ENCODE data around the gene ANTXR1. TPM values are rescaled to one million over a fixed set of nuclear protein-coding genes. Genes with fewer than 3 reads are reported as not detected.
A peak's percentile ranks its signal among the peaks of the same experiment; 100 is the strongest.
"Not testable (repeated sequence)": the region's sequence is repeated elsewhere in the genome, so short reads cannot be mapped to it uniquely, and the experiment has no call there.

ANTXR1 gene
- total RNA-seq, 1 donor from 2014 or later = 89.9 TPM

GRCh38 chr2:69210385-69210784 lies 197.4 kb downstream of the ANTXR1 start:
- ATAC-seq (no peak), DNase-seq (ENCODE audit: low spot score) (no peak)
- intact Hi-C loops (cut with DNase I) = no loop called here

DNA sequence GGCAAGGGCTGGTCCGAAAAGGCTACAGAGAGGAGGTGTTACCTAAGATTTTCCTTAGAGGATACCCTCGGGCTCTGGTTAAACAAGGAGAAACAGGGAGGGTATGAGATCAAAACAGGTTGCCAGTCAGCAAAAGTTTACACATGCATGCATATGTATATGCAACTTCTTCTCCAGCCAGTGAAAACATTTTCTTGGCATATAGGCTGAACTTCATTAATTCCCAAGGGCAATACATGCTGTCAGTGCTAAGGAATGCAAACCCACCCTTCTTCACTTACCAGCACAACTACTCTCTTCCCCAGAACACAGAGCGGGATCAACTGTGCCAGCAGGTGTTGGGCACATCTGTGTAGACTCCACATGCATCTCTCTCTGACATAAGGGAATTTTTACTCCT lies 198.1 kb downstream of the ANTXR1 start:
- intact Hi-C loops (cut with DNase I) = no loop called here
- DNase-seq (ENCODE audit: low spot score) (no peak), ATAC-seq (no peak)

DNA sequence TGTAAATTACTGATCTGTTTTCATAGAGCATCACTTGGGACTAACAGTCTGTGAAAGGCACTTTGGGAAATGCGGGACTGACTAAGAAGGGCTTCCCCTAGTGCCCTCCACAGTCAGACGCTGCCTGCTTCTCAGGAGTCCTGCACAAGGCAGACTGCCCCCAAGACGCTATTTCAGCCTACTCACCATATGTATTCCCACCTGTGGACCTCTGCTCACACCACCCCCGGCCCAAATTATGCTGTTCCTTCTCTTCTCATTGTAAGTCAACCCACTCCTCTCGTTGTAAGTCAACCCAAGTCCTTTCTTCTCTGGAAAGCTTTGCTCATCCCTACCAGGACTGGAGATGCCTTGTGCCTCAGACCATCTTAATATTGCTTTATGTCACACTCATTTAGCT lies 198.7 kb downstream of the ANTXR1 start:
- no peak for DNase-seq (ENCODE audit: low spot score)
- intact Hi-C loops (cut with DNase I) = no loop called here
- ATAC-seq = no peak

DNA sequence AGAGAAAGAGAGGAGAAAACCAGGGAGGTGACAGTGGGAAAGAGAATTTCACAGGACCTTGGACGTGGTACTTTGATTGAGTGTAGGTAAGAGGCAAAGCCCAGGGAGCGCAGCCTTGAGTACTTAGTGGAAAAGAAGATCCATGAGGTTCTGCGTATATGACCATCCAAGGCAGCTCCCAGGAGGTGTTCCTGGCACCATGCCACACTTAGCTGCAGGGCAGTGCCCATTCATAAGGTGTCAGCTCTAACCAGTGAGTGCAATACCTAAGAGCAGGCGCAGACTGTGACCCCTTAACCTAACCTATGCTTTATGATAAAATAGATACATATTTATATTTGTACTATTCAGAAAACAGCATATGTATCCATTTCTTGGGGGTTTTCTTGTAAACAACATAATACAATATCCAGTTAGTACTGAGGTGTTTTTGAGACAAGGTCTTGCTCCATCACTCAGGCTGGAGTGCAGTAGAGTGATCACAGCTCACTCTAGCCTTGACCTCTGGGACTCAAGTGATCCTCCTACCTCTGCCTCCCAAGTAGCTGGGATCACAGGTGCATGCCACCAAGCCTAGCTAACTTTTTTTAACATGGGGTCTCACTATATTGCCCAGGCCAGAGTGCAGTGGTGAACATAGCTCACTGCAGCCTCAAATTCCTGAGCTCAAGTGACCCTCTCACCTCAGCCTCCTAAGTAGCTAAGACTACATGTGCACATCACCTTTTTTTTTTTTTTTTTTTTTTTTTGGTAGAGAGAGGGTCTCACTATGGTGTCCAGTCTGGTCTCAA lies 199.5 kb downstream of the ANTXR1 start:
- intact Hi-C loops (cut with DNase I) = no loop called here
- DNase-seq (ENCODE audit: low spot score) (no peak), ATAC-seq (no peak)

DNA sequence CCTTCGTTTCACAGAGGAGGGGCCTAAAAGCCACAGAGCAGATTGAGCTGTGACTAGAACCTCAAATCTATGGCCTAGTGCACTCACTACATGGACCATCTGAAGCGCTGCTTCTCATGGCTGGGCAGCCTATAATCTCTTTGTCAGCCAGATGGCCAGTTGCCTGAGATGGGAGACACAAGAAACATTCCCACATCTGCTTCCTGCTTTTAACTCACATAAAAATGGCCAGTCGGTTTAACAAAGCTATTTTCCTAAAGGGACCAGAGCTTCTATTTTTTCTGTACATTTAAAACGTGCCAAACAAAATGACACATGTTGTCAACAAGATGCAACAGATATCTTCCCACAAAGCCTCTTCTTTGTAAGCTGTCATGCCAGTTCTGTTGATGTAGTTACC lies 200.2 kb downstream of the ANTXR1 start:
- DNase-seq (ENCODE audit: low spot score) (no peak), ATAC-seq (no peak)
- intact Hi-C loops (cut with DNase I) = no loop called here

- intact Hi-C loops (cut with DNase I) = no loop called here
- DNase-seq (ENCODE audit: low spot score) (no peak), ATAC-seq (no peak)
Measured at GRCh38 chr2:69213782-69214181, 200.8 kb downstream of the ANTXR1 start.

DNA sequence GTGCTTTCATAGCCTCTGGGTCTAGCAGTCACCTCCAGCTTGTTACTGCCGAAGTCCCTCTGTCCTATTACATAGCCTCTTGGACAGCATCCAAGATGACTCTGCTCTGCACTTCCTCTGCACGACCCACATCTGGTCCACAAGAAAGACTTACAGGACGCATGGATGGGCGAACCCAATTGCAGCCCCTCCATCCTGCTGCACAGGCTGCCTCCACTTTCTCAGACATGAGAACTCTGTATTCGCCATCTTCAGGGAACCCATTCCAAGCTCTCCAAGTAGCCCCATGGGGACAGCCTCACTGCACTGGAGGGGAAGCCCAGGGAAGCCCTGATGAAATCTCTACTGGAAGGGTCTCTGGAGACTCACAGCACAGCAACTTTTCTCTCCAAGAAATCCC lies 201.9 kb downstream of the ANTXR1 start:
- intact Hi-C loops (cut with DNase I) = no loop called here
- no peak for DNase-seq (ENCODE audit: low spot score)
- ATAC-seq = peak; percentile 77

- intact Hi-C loops (cut with DNase I) = no loop called here
- peak; percentile 25 for ATAC-seq
- no peak for DNase-seq (ENCODE audit: low spot score)
Measured at GRCh38 chr2:69216535-69217332, 203.8 kb downstream of the ANTXR1 start.

DNA sequence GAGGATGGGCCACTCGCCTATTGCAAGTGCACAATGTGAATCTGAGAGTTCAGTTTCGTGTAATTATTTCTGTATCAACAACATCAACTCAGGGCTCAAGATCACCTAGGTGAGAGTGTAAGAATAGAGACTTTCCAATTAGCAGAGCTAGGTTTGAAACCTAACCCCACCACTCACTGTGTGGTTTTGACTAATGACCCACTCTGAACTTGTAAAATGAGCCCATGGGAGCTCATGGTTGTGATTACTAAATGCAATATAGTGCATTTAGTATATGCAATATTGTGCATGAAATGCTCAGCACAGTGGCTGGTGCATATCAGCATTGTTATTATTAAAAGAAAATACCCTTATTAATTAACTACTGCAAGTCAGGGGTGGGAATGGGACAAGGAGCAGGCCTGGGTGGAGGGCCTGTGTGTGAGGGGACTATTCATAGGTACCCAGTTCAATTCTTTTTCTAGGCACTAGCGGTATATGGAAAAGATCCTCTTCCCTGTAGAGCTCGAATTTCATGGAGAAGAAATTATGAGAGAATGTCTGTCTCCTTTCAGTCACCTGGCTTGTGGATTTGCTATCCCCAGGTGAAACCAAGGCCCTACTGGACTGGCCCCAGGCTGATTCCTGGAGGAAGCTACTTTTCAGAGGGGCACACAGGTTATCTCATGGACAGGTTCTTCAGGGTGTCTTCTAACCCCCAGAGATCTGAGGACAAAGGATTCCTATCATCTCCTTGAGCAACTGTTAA lies 204.5 kb downstream of the ANTXR1 start:
- DNase-seq (ENCODE audit: low spot score) (no peak), ATAC-seq (no peak)
- intact Hi-C loops (cut with DNase I) = no loop called here

- DNase-seq (ENCODE audit: low spot score) (no peak), ATAC-seq (no peak)
- intact Hi-C loops (cut with DNase I) = no loop called here
Measured at GRCh38 chr2:69221512-69221911, 208.5 kb downstream of the ANTXR1 start.

GRCh38 chr2:69221960-69222751 lies 209.2 kb downstream of the ANTXR1 start:
- intact Hi-C loops (cut with DNase I) = no loop called here
- DNase-seq (ENCODE audit: low spot score) = no peak
- ATAC-seq = no peak

GRCh38 chr2:69222953-69223658 lies 210.1 kb downstream of the ANTXR1 start:
- DNase-seq (ENCODE audit: low spot score) (no peak), ATAC-seq (no peak)
- intact Hi-C loops (cut with DNase I) = no loop called here

DNA sequence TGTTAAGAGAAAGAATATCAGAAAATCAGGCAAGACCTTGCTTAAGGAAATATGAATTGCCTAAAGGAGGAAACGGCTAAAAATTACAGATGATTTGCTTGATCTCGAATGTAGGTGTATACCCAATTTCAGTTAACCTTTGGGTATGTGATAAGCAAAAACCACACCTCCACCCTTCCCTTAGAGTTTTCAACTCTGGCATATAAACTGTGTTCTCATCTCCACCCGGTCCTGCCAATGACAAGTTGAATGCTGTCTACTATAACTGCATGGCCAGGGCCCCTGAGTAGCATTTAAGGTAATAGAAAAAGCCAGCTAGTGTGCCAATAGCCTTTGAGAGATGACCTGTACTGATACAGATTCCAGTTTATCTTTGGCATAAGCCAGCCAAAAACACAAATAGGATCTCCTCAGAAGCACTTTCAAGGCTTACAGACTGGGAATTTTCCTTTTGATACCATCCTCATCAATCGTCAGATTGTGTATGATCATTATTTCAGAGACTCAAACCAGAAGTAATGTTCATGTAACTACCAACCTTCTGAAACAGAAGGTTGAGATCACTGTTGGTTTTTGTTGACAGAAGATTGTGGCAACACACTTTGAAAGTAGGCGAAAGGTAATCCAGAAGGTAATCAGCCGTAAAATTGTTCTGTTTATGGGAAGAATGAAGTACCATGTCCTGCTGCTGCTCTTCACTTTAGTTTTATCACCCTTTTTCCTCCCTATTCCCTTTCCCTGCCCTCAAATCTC lies 211.0 kb downstream of the ANTXR1 start:
- DNase-seq (ENCODE audit: low spot score) = no peak
- intact Hi-C loops (cut with DNase I) = no loop called here
- no peak for ATAC-seq

GRCh38 chr2:69224512-69224837 lies 211.5 kb downstream of the ANTXR1 start:
- DNase-seq (ENCODE audit: low spot score) (no peak), ATAC-seq (no peak)
- intact Hi-C loops (cut with DNase I) = no loop called here

- intact Hi-C loops (cut with DNase I) = no loop called here
- no peak for ATAC-seq
- DNase-seq (ENCODE audit: low spot score) = no peak
Measured at GRCh38 chr2:69225933-69226332, 213.0 kb downstream of the ANTXR1 start.

- no peak for ATAC-seq
- intact Hi-C loops (cut with DNase I) = no loop called here
- DNase-seq (ENCODE audit: low spot score) = no peak
Measured at GRCh38 chr2:69226903-69227302, 213.9 kb downstream of the ANTXR1 start.

DNA sequence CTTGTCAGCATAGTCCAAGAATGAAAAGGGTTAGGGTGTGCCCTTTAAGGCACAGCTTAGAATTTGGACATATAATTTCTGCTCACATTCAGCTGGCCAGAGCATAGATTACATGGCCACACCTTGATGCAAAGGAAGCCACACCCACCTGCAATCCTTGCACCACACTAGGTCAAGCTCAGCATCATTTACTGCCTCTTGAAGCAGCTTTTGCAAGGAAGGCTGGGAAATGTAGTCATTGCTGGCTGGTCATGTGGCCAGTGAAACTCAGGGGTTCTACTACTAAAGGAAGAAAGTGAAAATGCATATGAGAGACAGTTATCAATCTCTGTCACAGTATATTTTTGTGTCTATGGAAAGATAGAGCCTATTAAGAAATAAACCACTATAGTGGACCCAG lies 214.7 kb downstream of the ANTXR1 start:
- intact Hi-C loops (cut with DNase I) = no loop called here
- DNase-seq (ENCODE audit: low spot score) (no peak), ATAC-seq (no peak)

- ATAC-seq; DNase-seq (ENCODE audit: low spot score); intact Hi-C loops (cut with DNase I): not testable (repeated sequence)
Measured at GRCh38 chr2:69230946-69231345, 218.0 kb downstream of the ANTXR1 start.

All from sciatic nerve (tissue), 2 donors.